ENCODE results near the gene IER5L.

DNA sequence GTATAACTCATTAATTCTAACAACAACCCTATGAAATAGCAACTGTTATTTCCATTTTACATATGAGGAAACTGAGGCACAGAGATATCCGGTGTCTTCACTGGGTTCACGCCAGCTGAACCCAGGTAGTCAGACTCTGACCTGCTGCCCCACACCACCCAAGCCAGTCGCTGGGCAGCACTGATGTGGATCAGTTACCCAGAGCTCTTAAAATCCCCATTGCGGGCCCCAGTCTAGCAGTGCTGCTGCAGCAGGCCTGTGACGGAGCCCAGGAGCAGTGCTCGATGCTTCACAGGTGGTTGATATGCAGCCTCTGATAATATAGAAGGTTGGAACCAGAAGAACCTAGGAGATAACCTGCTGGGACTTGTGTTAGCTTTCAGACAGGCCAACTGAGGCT lies 42.6 kb downstream of the IER5L start:
- TF ChIP-seq POLR2A (IDR thresholded peaks at IDR 0.05; ENCODE audit: low read depth): no peak
- TF ChIP-seq, protein P1, sequence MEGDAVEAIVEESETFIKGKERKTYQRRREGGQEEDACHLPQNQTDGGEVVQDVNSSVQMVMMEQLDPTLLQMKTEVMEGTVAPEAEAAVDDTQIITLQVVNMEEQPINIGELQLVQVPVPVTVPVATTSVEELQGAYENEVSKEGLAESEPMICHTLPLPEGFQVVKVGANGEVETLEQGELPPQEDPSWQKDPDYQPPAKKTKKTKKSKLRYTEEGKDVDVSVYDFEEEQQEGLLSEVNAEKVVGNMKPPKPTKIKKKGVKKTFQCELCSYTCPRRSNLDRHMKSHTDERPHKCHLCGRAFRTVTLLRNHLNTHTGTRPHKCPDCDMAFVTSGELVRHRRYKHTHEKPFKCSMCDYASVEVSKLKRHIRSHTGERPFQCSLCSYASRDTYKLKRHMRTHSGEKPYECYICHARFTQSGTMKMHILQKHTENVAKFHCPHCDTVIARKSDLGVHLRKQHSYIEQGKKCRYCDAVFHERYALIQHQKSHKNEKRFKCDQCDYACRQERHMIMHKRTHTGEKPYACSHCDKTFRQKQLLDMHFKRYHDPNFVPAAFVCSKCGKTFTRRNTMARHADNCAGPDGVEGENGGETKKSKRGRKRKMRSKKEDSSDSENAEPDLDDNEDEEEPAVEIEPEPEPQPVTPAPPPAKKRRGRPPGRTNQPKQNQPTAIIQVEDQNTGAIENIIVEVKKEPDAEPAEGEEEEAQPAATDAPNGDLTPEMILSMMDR (IDR thresholded peaks at IDR 0.05): no peak

Measured in esophagus muscularis mucosa (tissue), 3 donors.